NCI-H510A treated with DMSO at 0.1 percent for 48 hours (cell line): ENCODE results near the gene FBRSL1.

Experiments
- DNase-seq: peaks from one replicate; lab custom pipeline; 2025; lab: John Stamatoyannopoulos, UW

FBRSL1 gene

GRCh38 chr12:132541200-132541599 lies 51.2 kb downstream of the FBRSL1 start:
- no peak for DNase-seq

- no peak for DNase-seq
Measured at GRCh38 chr12:132541996-132542395, 52.0 kb downstream of the FBRSL1 start.

- DNase-seq = no peak
Measured at GRCh38 chr12:132542661-132543060, 52.7 kb downstream of the FBRSL1 start.

- no peak for DNase-seq
Measured at GRCh38 chr12:132543298-132544079, 53.5 kb downstream of the FBRSL1 start.

- no peak for DNase-seq
Measured at GRCh38 chr12:132544080-132544397, 54.1 kb downstream of the FBRSL1 start.

GRCh38 chr12:132544498-132544897 lies 54.5 kb downstream of the FBRSL1 start:
- no peak for DNase-seq

GRCh38 chr12:132545164-132545953 lies 55.4 kb downstream of the FBRSL1 start:
- no peak for DNase-seq

- DNase-seq = no peak
Measured at GRCh38 chr12:132545955-132546354, 56.0 kb downstream of the FBRSL1 start.

GRCh38 chr12:132546647-132547046 lies 56.7 kb downstream of the FBRSL1 start:
- no peak for DNase-seq

GRCh38 chr12:132547205-132547740 lies 57.3 kb downstream of the FBRSL1 start:
- no peak for DNase-seq

GRCh38 chr12:132548430-132549058 lies 58.6 kb downstream of the FBRSL1 start:
- no peak for DNase-seq

- DNase-seq = no peak
Measured at GRCh38 chr12:132549059-132549458, 59.1 kb downstream of the FBRSL1 start.

GRCh38 chr12:132550014-132550802 lies 60.3 kb downstream of the FBRSL1 start:
- no peak for DNase-seq

- no peak for DNase-seq
Measured at GRCh38 chr12:132550830-132551640, 61.1 kb downstream of the FBRSL1 start.

GRCh38 chr12:132551641-132552031 lies 61.7 kb downstream of the FBRSL1 start:
- DNase-seq = no peak

- no peak for DNase-seq
Measured at GRCh38 chr12:132554845-132555630, 65.1 kb downstream of the FBRSL1 start.

- no peak for DNase-seq
Measured at GRCh38 chr12:132555686-132556085, 65.7 kb downstream of the FBRSL1 start.

- DNase-seq = no peak
Measured at GRCh38 chr12:132556216-132556615, 66.3 kb downstream of the FBRSL1 start.

GRCh38 chr12:132556801-132557200 lies 66.8 kb downstream of the FBRSL1 start:
- DNase-seq = no peak
